H9 (cell line): ENCODE data around the gene SLC6A7. TPM values are rescaled to one million over a fixed set of nuclear protein-coding genes. Genes with fewer than 3 reads are reported as not detected.

Source experiments
- DNase-seq: peaks from one replicate; pipeline ENCODE4 v3.0.0-alpha.2; 2017
- H2AFZ ChIP-seq: one replicate; pipeline ENCODE4 v1.6.1; 2013; ENCODE audit warnings: mild to moderate bottlenecking, low read length, control low read depth, moderate library complexity
- H2AK5ac ChIP-seq: 2 replicates; pipeline ENCODE4 v1.6.1; 2013; ENCODE audit warnings: low read length, control low read depth, mixed read lengths; ENCODE audit not compliant: insufficient read length
- H2BK120ac ChIP-seq: one replicate; pipeline ENCODE4 v1.6.1; 2013; ENCODE audit warnings: low read depth, mild to moderate bottlenecking, low read length, control low read depth, inconsistent platforms; ENCODE audit not compliant: poor library complexity, severe bottlenecking
- H2BK12ac ChIP-seq: 2 replicates; pipeline ENCODE4 v1.6.1; 2013; ENCODE audit warnings: low read length, control low read depth, mixed read lengths, low read depth; ENCODE audit not compliant: insufficient read length
- H2BK15ac ChIP-seq: 2 replicates; pipeline ENCODE4 v1.6.1; 2013; ENCODE audit warnings: low read depth, low read length, control low read depth
- H2BK20ac ChIP-seq: one replicate; pipeline ENCODE4 v1.6.1; 2013; ENCODE audit warnings: low read depth, mild to moderate bottlenecking, low read length, control low read depth, inconsistent platforms; ENCODE audit not compliant: poor library complexity, severe bottlenecking
- H2BK5ac ChIP-seq: 2 replicates; pipeline ENCODE4 v1.6.1; 2013; ENCODE audit warnings: low read length, control low read depth, mixed read lengths; ENCODE audit not compliant: insufficient read length
- H3K14ac ChIP-seq: 2 replicates; pipeline ENCODE4 v1.6.1; 2013; ENCODE audit warnings: low read length, control low read depth; ENCODE audit not compliant: insufficient read depth
- H3K18ac ChIP-seq: 2 replicates; pipeline ENCODE4 v1.6.1; 2013; ENCODE audit warnings: low read depth, mild to moderate bottlenecking, mixed read lengths, low read length, control low read depth; ENCODE audit not compliant: insufficient read length
- H3K23ac ChIP-seq: 2 replicates; pipeline ENCODE4 v1.6.1; 2013; ENCODE audit warnings: low read length, control low read depth, mixed read lengths, low read depth; ENCODE audit not compliant: insufficient read length
- H3K23me2 ChIP-seq: 2 replicates; pipeline ENCODE4 v1.6.1; 2013; ENCODE audit warnings: low read depth, mild to moderate bottlenecking, mixed read lengths, low read length, control low read depth; ENCODE audit not compliant: insufficient read length, poor library complexity, severe bottlenecking
- H3K27ac ChIP-seq: 2 replicates; pipeline ENCODE4 v1.5.1; 2013; ENCODE audit warnings: low read length, control low read depth, mixed read lengths, low read depth; ENCODE audit not compliant: insufficient read length
- H3K27me3 ChIP-seq: 2 replicates; pipeline ENCODE4 v1.6.1; 2013; ENCODE audit warnings: low read length, control low read depth, inconsistent platforms; ENCODE audit not compliant: insufficient read depth
- H3K4ac ChIP-seq: 2 replicates; pipeline ENCODE4 v1.6.1; 2013; ENCODE audit warnings: low read depth, mild to moderate bottlenecking, control low read depth, inconsistent platforms, low read length, moderate library complexity
- H3K4me1 ChIP-seq: 2 replicates; pipeline ENCODE4 v1.6.1; 2013; ENCODE audit warnings: low read length, control low read depth, inconsistent platforms; ENCODE audit not compliant: insufficient read depth
- H3K4me2 ChIP-seq: 2 replicates; pipeline ENCODE4 v1.6.1; 2013; ENCODE audit warnings: low read length, control low read depth, mixed read lengths; ENCODE audit not compliant: insufficient read length, insufficient read depth
- H3K56ac ChIP-seq: 2 replicates; pipeline ENCODE4 v1.6.1; 2013; ENCODE audit warnings: low read depth, mild to moderate bottlenecking, mixed read lengths, low read length, control low read depth; ENCODE audit not compliant: insufficient read length
- H3K79me1 ChIP-seq: 2 replicates; pipeline ENCODE4 v1.6.1; 2013; ENCODE audit warnings: low read depth, mild to moderate bottlenecking, moderate library complexity, low read length, control low read depth, inconsistent platforms; ENCODE audit not compliant: insufficient read depth, poor library complexity, severe bottlenecking
- H3K79me2 ChIP-seq: 2 replicates; pipeline ENCODE4 v1.6.1; 2013; ENCODE audit warnings: low read length, control low read depth, inconsistent platforms; ENCODE audit not compliant: insufficient read depth
- H3K9ac ChIP-seq: 2 replicates; pipeline ENCODE4 v1.6.1; 2013; ENCODE audit warnings: low read length, control low read depth, mixed read lengths; ENCODE audit not compliant: insufficient read length; ENCODE audit errors: extremely low read depth
- H3K9me3 ChIP-seq: one replicate; pipeline ENCODE4 v1.6.1; 2013; ENCODE audit warnings: low read depth, low read length, inconsistent platforms; ENCODE audit not compliant: control insufficient read depth
- H3T11ph ChIP-seq: one replicate; pipeline ENCODE4 v1.6.1; 2013; ENCODE audit warnings: mild to moderate bottlenecking, low read length, control low read depth, inconsistent platforms
- H4K20me1 ChIP-seq: one replicate; pipeline ENCODE4 v1.6.1; 2013; ENCODE audit not compliant: control insufficient read depth, insufficient read length, insufficient read depth
- H4K5ac ChIP-seq: 2 replicates; pipeline ENCODE4 v1.6.1; 2013; ENCODE audit warnings: low read depth, mild to moderate bottlenecking, mixed read lengths, low read length, control low read depth; ENCODE audit not compliant: insufficient read length
- H4K8ac ChIP-seq: replicated peaks from 2 replicates; pipeline ENCODE4 v1.6.1; 2013; ENCODE audit warnings: low read length, control low read depth, mixed read lengths, low read depth; ENCODE audit not compliant: insufficient read length
- H4K91ac ChIP-seq: 2 replicates; pipeline ENCODE4 v1.6.1; 2013; ENCODE audit warnings: low read depth, mild to moderate bottlenecking, moderate library complexity, mixed read lengths, low read length, control low read depth; ENCODE audit not compliant: insufficient read length
- H3K27ac Mint-ChIP-seq, 3 experiments: 2 replicates in 2 of 3; 3 replicates in 1 of 3; pipeline ENCODE4 v1.8.0; 2020 to 2021; ENCODE audit warnings: mixed read lengths in 3 of 3, mild to moderate bottlenecking in 1 of 3, moderate library complexity in 1 of 3
- H3K27me3 Mint-ChIP-seq: 2 replicates; pipeline ENCODE4 v1.8.0; 2021; ENCODE audit warnings: low read depth, mild to moderate bottlenecking, moderate library complexity, mixed read lengths
- H3K36me3 Mint-ChIP-seq, 3 experiments: 2 replicates in 2 of 3; 3 replicates in 1 of 3; pipeline ENCODE4 v1.8.0; 2020 to 2021; ENCODE audit warnings: low read depth in 3 of 3, mixed read lengths in 3 of 3; ENCODE audit not compliant: insufficient read depth in 1 of 3
- H3K4me1 Mint-ChIP-seq, 2 experiments: 2 replicates each; pipeline ENCODE4 v1.8.0; 2020; ENCODE audit warnings: mixed read lengths in 2 of 2
- H3K4me3 Mint-ChIP-seq, 2 experiments: 2 replicates in 1 of 2; 3 replicates in 1 of 2; pipeline ENCODE4 v1.8.0; 2020 to 2021; ENCODE audit warnings: mild to moderate bottlenecking in 2 of 2, mixed read lengths in 2 of 2, moderate library complexity in 1 of 2
- H3K9me3 Mint-ChIP-seq, 2 experiments: 2 replicates in 1 of 2; 3 replicates in 1 of 2; pipeline ENCODE4 v1.8.0; 2020; ENCODE audit warnings: mild to moderate bottlenecking in 2 of 2, mixed read lengths in 2 of 2, moderate library complexity in 1 of 2
- CTCF ChIP-seq: fragments of 200-600 bp; sonication (generic); conservative IDR thresholded peaks from 3 replicates; pipeline ENCODE4 v1.8.0; 2021; ENCODE audit warnings: antibody characterized with exemption, mild to moderate bottlenecking
- WGBS: extraction: QIAGEN DNeasy Blood & Tissue Kit; methylation state at CpG from one replicate; pipeline ENCODE4 v1.1.7; 2013; ENCODE audit warnings: missing lambda C conversion rate, low lambda C conversion rate, mixed read lengths; ENCODE audit not compliant: insufficient read length; ENCODE audit errors: extremely low coverage; 5-methylcytosine and 5-hydroxymethylcytosine counted together
- total RNA-seq: library from RNA; stranded (reverse); gene quantifications from 2 replicates; pipeline ENCODE4 v1.2.1, GENCODE V29; 2021

SLC6A7 gene
- total RNA-seq, 1 experiment from 2014 or later: not detected

- Mint-ChIP-seq H3K36me3 (no peaks in the 10 kb centered on the region; a peak in 1 of 7 replicates), H3K4me1 (peaks cover 34 to 37% of the 10 kb centered on the region in 2 experiments), H3K9me3 (no peaks in the 10 kb centered on the region; a peak in 1 of 5 replicates), H3K4me3 (no peak overlapping the region), H3K27me3 (peaks cover 34% of the 10 kb centered on the region), H3K27ac (peak overlapping the region in 1 of 3 experiments; percentile 91; a peak in 1 of 7 replicates)
- Histone ChIP-seq H3K79me1 (no peaks in the 10 kb centered on the region), H3K4me2 (no peak overlapping the region), H2AK5ac (no peak overlapping the region), H3K23ac (no peak overlapping the region), H3K79me2 (no peaks in the 10 kb centered on the region), H2BK15ac (no peak overlapping the region), H2BK12ac (no peak overlapping the region), H3K4me1 (no peaks in the 10 kb centered on the region; the same call in 1 of the 2 replicates), H2BK120ac (no peak overlapping the region), H3T11ph (no peak overlapping the region), H3K23me2 (no peaks in the 10 kb centered on the region), H3K56ac (no peak overlapping the region), H4K20me1 (no peaks in the 10 kb centered on the region), H3K18ac (no peak overlapping the region), H3K14ac (no peak overlapping the region), H3K9me3 (no peaks in the 10 kb centered on the region), H2BK20ac (no peak overlapping the region), H4K91ac (no peak overlapping the region), H4K8ac (no peak overlapping the region), H2BK5ac (no peak overlapping the region), H4K5ac (no peak overlapping the region), H2AFZ (no peak overlapping the region), H3K27me3 (0 out of 2 replicates have a peak, but pooled peaks cover 1% of the 10 kb centered on the region), H3K9ac (no peak overlapping the region), H3K4ac (no peak overlapping the region), H3K27ac (no peak overlapping the region)
- no peak for DNase-seq
- TF ChIP-seq CTCF: no peak
- WGBS: no CpG with 5 or more reads among the region's 6 CpGs
Observed at GRCh38 chr5:150213530-150213929, 23.7 kb downstream of the SLC6A7 start.
